A549 (cell line): ENCODE data around the gene ARHGAP12. TPM values are rescaled to one million over a fixed set of nuclear protein-coding genes. Genes with fewer than 3 reads are reported as not detected.

ENCODE experiments used
- ATAC-seq, 2 experiments: fragments of 200-7000 bp in 1 of 2; fragments of >200 bp in 1 of 2; cut with Nextera tagmentation in 1 of 2; cut with Tn5 transposase in 1 of 2; 3 replicates each; pipeline versions ENCODE4 v1.8.0 to v1.9.1; 2018 to 2020; ENCODE audit warnings: mild to moderate bottlenecking in 1 of 2, moderate library complexity in 1 of 2
- CTCF ChIA-PET: fragments of 300-600 bp; sonication (Branson Sonifier 250); formaldehyde crosslinking; extraction: SDS; loops from one replicate; lab custom pipeline; 2021; ENCODE audit warnings: antibody characterized with exemption, inconsistent platforms; lab: Yijun Ruan, JAX
- POLR2A ChIA-PET: fragments of 350-600 bp; formaldehyde crosslinking; extraction: SDS; loops from one replicate; lab custom pipeline; 2021; ENCODE audit warnings: antibody characterized with exemption, inconsistent platforms; lab: Yijun Ruan, JAX
- DNase-seq, 2 experiments: peaks; one replicate each; pipeline versions ENCODE4 v3.0.0 to v3.0.0-alpha.2; 2011 to 2016; ENCODE audit warnings: low read depth in 1 of 2, low spot score in 1 of 2
- FAIRE-seq: peaks from 2 replicates; lab custom pipeline; 2011; peaks lifted over from hg19 to GRCh38; lab: Jason Lieb, UNC
- H3K27ac ChIP-seq, 2 experiments: fragments of >200 bp; sonication (Bioruptor Twin); formaldehyde crosslinking; 3 replicates each; pipeline ENCODE4 v1.5.1; 2016 to 2017
- H3K4me1 ChIP-seq: fragments of >200 bp; sonication (Bioruptor Twin); formaldehyde crosslinking; 3 replicates; pipeline ENCODE4 v1.6.1; 2016
- H3K4me2 ChIP-seq: fragments of >200 bp; sonication (Bioruptor Twin); formaldehyde crosslinking; 3 replicates; pipeline ENCODE4 v1.6.1; 2016
- H3K4me3 ChIP-seq: fragments of >200 bp; sonication (Bioruptor Twin); formaldehyde crosslinking; 3 replicates; pipeline ENCODE4 v1.5.1; 2016
- H3K9me3 ChIP-seq: fragments of >200 bp; sonication (Bioruptor Twin); formaldehyde crosslinking; 3 replicates; pipeline ENCODE4 v1.6.1; 2016
- BCL3 ChIP-seq: fragments of >200 bp; sonication (Bioruptor Twin); formaldehyde crosslinking; IDR thresholded peaks from 3 replicates; pipeline ENCODE4 v1.6.1; 2016
- CBX2 ChIP-seq: fragments of 200-600 bp; sonication (generic); IDR thresholded peaks from 2 replicates; pipeline ENCODE4 v1.6.1; 2016; ENCODE audit warnings: low read depth, mild to moderate bottlenecking, borderline replicate concordance
- E2F6 ChIP-seq: IDR thresholded peaks from 2 replicates; pipeline ENCODE4 v1.6.1; 2012; ENCODE audit warnings: low read depth, borderline replicate concordance
- ELK1 ChIP-seq: fragments of 150-350 bp; IDR thresholded peaks from 2 replicates; pipeline ENCODE4 v1.6.1; 2014; ENCODE audit warnings: low read depth, mild to moderate bottlenecking, low read length
- ESRRA ChIP-seq: fragments of 150-350 bp; IDR thresholded peaks from 2 replicates; pipeline ENCODE4 v1.6.1; 2014; ENCODE audit warnings: mild to moderate bottlenecking, low read length, borderline replicate concordance
- FOXS1 ChIP-seq: fragments of 250-450 bp; sonication (Bioruptor Pico); IDR thresholded peaks from 2 replicates; pipeline ENCODE4 v1.5.0; 2020; ENCODE audit warnings: mild to moderate bottlenecking, moderate library complexity
- HDAC2 ChIP-seq: fragments of 200-600 bp; sonication (generic); IDR thresholded peaks from 2 replicates; pipeline ENCODE4 v1.6.1; 2016
- HES2 ChIP-seq: fragments of >200 bp; sonication (Bioruptor Twin); formaldehyde crosslinking; IDR thresholded peaks from 2 replicates; pipeline ENCODE4 v1.6.1; 2016
- KDM1A ChIP-seq: fragments of 200-600 bp; sonication (generic); IDR thresholded peaks from 2 replicates; pipeline ENCODE4 v1.6.1; 2016; ENCODE audit warnings: low read depth, mild to moderate bottlenecking
- KDM5A ChIP-seq: fragments of 200-600 bp; sonication (generic); IDR thresholded peaks from 2 replicates; pipeline ENCODE4 v1.6.1; 2016; ENCODE audit warnings: antibody characterized with exemption, mild to moderate bottlenecking
- MAZ ChIP-seq: fragments of 150-350 bp; IDR thresholded peaks from 2 replicates; pipeline ENCODE4 v1.6.1; 2014; ENCODE audit warnings: antibody characterized with exemption, low read depth, low read length, borderline replicate concordance
- MYC ChIP-seq: IDR thresholded peaks from 2 replicates; pipeline ENCODE4 v1.6.1; 2012; ENCODE audit warnings: mild to moderate bottlenecking, inconsistent platforms, low read length, improper control_type of control experiment, borderline replicate concordance
- RAD21 ChIP-seq, 2 experiments: fragments of >200 bp in 1 of 2; sonication (Bioruptor Twin) in 1 of 2; formaldehyde crosslinking in 1 of 2; IDR thresholded peaks in 1 of 2; conservative IDR thresholded peaks in 1 of 2; 2 replicates in 1 of 2; 3 replicates in 1 of 2; pipeline ENCODE4 v1.6.1; 2012 to 2018; ENCODE audit warnings: inconsistent platforms in 1 of 2
- REST ChIP-seq: fragments of 200-600 bp; sonication (generic); IDR thresholded peaks from 2 replicates; pipeline ENCODE4 v1.6.1; 2016; ENCODE audit warnings: antibody characterized with exemption, mild to moderate bottlenecking, moderate library complexity
- SMC3 ChIP-seq: fragments of >200 bp; sonication (Bioruptor Twin); formaldehyde crosslinking; IDR thresholded peaks from 3 replicates; pipeline ENCODE4 v1.6.1; 2018; ENCODE audit warnings: inconsistent platforms
- TP53 ChIP-seq: fragments of 250-450 bp; sonication (Bioruptor Pico); IDR thresholded peaks from 2 replicates; pipeline ENCODE4 v1.5.0; 2021; ENCODE audit warnings: mild to moderate bottlenecking, moderate library complexity
- USF2 ChIP-seq: fragments of 450-650 bp; IDR thresholded peaks from 2 replicates; pipeline ENCODE4 v1.6.1; 2014; ENCODE audit warnings: antibody characterized with exemption
- ZFP36 ChIP-seq: fragments of 450-650 bp; IDR thresholded peaks from 2 replicates; pipeline ENCODE4 v1.6.1; 2014; ENCODE audit warnings: borderline replicate concordance; ENCODE audit not compliant: partially characterized antibody
- ZSCAN20 ChIP-seq: fragments of 250-450 bp; sonication (Bioruptor Pico); IDR thresholded peaks from 2 replicates; pipeline ENCODE4 v1.8.0; 2022; ENCODE audit warnings: mild to moderate bottlenecking, moderate library complexity
- WGBS: methylation state at CpG from one replicate; pipeline ENCODE4 v1.1.6; 2017; ENCODE audit errors: missing lambda C conversion rate; 5-methylcytosine and 5-hydroxymethylcytosine counted together
- polyA plus RNA-seq, 4 experiments: library from polyadenylated mRNA; depleted of rRNA in 3 of 4; stranded (reverse); fragments of >200 nt; fragmentation: RNase III in 1 of 4; extraction: RNeasy Plus Mini Kit Qiagen cat#74134 plus additional on column Dnase treatment in 1 of 4; gene quantifications; 2 replicates in 3 of 4; 3 replicates in 1 of 4; pipeline ENCODE4 v1.2.3, GENCODE V29; 2011 to 2017

Gene ARHGAP12
- polyA plus RNA-seq, 2 of the 4 experiments (the other 2 are of a cell fraction), result 22.1 to 49.3 TPM

- Histone ChIP-seq H3K9me3 (no peaks in the 10 kb centered on the region), H3K4me3 (no peak overlapping the region), H3K4me2 (no peak overlapping the region), H3K27ac (no peak overlapping the region), H3K4me1 (no peaks in the 10 kb centered on the region)
- POLR2A ChIA-PET, result no interaction called here
- DNase-seq (no peak), ATAC-seq (no peak), FAIRE-seq (no peak)
- CTCF ChIA-PET, result interaction anchor here (1.5 to 3.1 kb wide), 2 partner anchors 131 to 1064 kb away, joined by 5 to 16 read pairs; no protein-coding TSS in a partner anchor
- no peak for TF ChIP-seq KDM1A
- no peak for TF ChIP-seq KDM5A
- no peak for TF ChIP-seq SMC3
- no peak for TF ChIP-seq RAD21 (conservative IDR thresholded peaks at IDR 0.05 in 1 of 2, IDR thresholded peaks at IDR 0.05 in 1 of 2)
- TF ChIP-seq ESRRA, result no peak
- no peak for TF ChIP-seq ZSCAN20 (CRISPR knock-in tag)
- TF ChIP-seq CBX2, result no peak
- TF ChIP-seq FOXS1 (CRISPR knock-in tag), result no peak
- TF ChIP-seq BCL3, result no peak
- no peak for TF ChIP-seq HES2
- no peak for TF ChIP-seq HDAC2
- TF ChIP-seq USF2, result no peak
- no peak for TF ChIP-seq REST
- TF ChIP-seq ELK1, result no peak
- no peak for TF ChIP-seq ZFP36
- no peak for TF ChIP-seq TP53 (CRISPR knock-in tag)
- no peak for TF ChIP-seq E2F6
- TF ChIP-seq MYC, result no peak
- TF ChIP-seq MAZ, result no peak
- 76% methylated on average over 2 of the region's 2 CpGs for WGBS
These were observed 112.3 kb downstream of the ARHGAP12 start for GRCh38 chr10:31816318-31816717.
